HCT116 (cell line): ENCODE data around the gene RPS14.

ENCODE experiments used
- CBX3 ChIP-seq: IDR thresholded peaks from 2 replicates; pipeline ENCODE4 v1.6.1; 2012; ENCODE audit warnings: low read depth
- CEBPB ChIP-seq: IDR thresholded peaks from 2 replicates; pipeline ENCODE4 v1.6.1; 2012; ENCODE audit warnings: low read depth
- CTCF ChIP-seq, 3 experiments: fragments of 200-600 bp in 1 of 3; sonication (generic) in 1 of 3; IDR thresholded peaks in 2 of 3; conservative IDR thresholded peaks in 1 of 3; 2 replicates each; pipeline ENCODE4 v1.5.1; 2012 to 2017; ENCODE audit warnings: low read depth in 2 of 3, low read length in 2 of 3, antibody characterized with exemption in 1 of 3, borderline replicate concordance in 1 of 3, control low read depth in 1 of 3, mild to moderate bottlenecking in 1 of 3, mixed read lengths in 1 of 3, mixed run types in 1 of 3, moderate library complexity in 1 of 3; ENCODE audit not compliant: insufficient read depth in 1 of 3
- EZH2 ChIP-seq: fragments of 200-600 bp; sonication (generic); IDR thresholded peaks from 2 replicates; pipeline ENCODE4 v1.6.1; 2017; ENCODE audit warnings: antibody characterized with exemption, mixed run types
- EZH2phosphoT487 ChIP-seq: fragments of 200-600 bp; IDR thresholded peaks from 2 replicates; pipeline ENCODE4 v1.6.1; 2018; ENCODE audit warnings: antibody characterized with exemption, borderline replicate concordance
- POLR2A ChIP-seq: IDR thresholded peaks from 2 replicates; pipeline ENCODE4 v1.7.0; 2011; ENCODE audit warnings: borderline replicate concordance; ENCODE audit not compliant: insufficient read depth, insufficient read length; ENCODE audit errors: extremely low read depth
- POLR2AphosphoS5 ChIP-seq: IDR thresholded peaks from 2 replicates; pipeline ENCODE4 v1.6.1; 2011; ENCODE audit warnings: mild to moderate bottlenecking, low read depth, low read length, moderate library complexity
- RAD21 ChIP-seq: IDR thresholded peaks from 2 replicates; pipeline ENCODE4 v1.6.1; 2012; ENCODE audit warnings: low read depth, mild to moderate bottlenecking
- YY1 ChIP-seq: IDR thresholded peaks from 2 replicates; pipeline ENCODE4 v1.6.1; 2011; ENCODE audit warnings: low read length, low read depth, moderate library complexity, mild to moderate bottlenecking; ENCODE audit not compliant: insufficient replicate concordance; ENCODE audit errors: extremely low read depth

GRCh38 chr5:150461231-150461630 lies 11.7 kb upstream of the RPS14 start:
- TF ChIP-seq POLR2AphosphoS5 (no peak), EZH2phosphoT487 (no peak), POLR2A (no peak), YY1 (no peak), EZH2 (no peak), CEBPB (no peak), CBX3 (no peak), CTCF (IDR thresholded peaks at IDR 0.05 in 2 of 3, conservative IDR thresholded peaks at IDR 0.05 in 1 of 3; ENCODE audit: borderline replicate concordance in 1 of 3, insufficient read depth in 1 of 3, low read depth in 2 of 3, low read length in 2 of 3) (no peak), RAD21 (no peak)
